Uterus (tissue), 4 donors: ENCODE data around the gene CEACAM3. TPM values are rescaled to one million over a fixed set of nuclear protein-coding genes. Genes with fewer than 3 reads are reported as not detected.

Source experiments
- DNase-seq, 2 donors: peaks; one replicate each; pipeline ENCODE4 v3.0.0-alpha.2; 2019 to 2020
- H3K27ac ChIP-seq, 2 donors: fragments of 200-600 bp; sonication (generic); 1 replicate in 1 of 2; 2 replicates in 1 of 2; pipeline ENCODE4 v1.5.1; 2016 to 2018
- H3K27me3 ChIP-seq, 2 donors: fragments of 200-600 bp; sonication (generic); one replicate each; pipeline ENCODE4 v1.5.1; 2018 to 2019; ENCODE audit warnings: control low read depth in 1 of 2
- H3K36me3 ChIP-seq, 2 donors: fragments of 200-600 bp; sonication (generic); one replicate each; pipeline ENCODE4 v1.5.1; 2019; ENCODE audit warnings: control low read depth in 1 of 2
- H3K4me1 ChIP-seq, 2 donors: fragments of 200-600 bp; sonication (generic); one replicate each; pipeline ENCODE4 v1.5.1; 2018 to 2019; ENCODE audit warnings: control low read depth in 1 of 2
- H3K4me3 ChIP-seq, 2 donors: fragments of 200-600 bp; sonication (generic); 1 replicate in 1 of 2; 2 replicates in 1 of 2; pipeline ENCODE4 v1.5.1; 2018 to 2019; ENCODE audit warnings: mild to moderate bottlenecking in 1 of 2
- H3K9me3 ChIP-seq, 2 donors: fragments of 200-600 bp; sonication (generic); one replicate each; pipeline ENCODE4 v1.5.1; 2019; ENCODE audit warnings: control low read depth in 1 of 2
- CTCF ChIP-seq, 4 experiments: fragments of 200-600 bp in 2 of 4; fragments of 450-650 bp in 2 of 4; sonication (generic) in 2 of 4; IDR thresholded peaks; one replicate each; pipeline ENCODE4 v1.5.1; 2016 to 2019; ENCODE audit warnings: antibody characterized with exemption in 4 of 4, mild to moderate bottlenecking in 2 of 4, moderate library complexity in 1 of 4
- POLR2A ChIP-seq, 2 donors: fragments of 450-650 bp; IDR thresholded peaks; one replicate each; pipeline ENCODE4 v1.6.1; 2016; ENCODE audit warnings: antibody characterized with exemption in 2 of 2, mild to moderate bottlenecking in 1 of 2, moderate library complexity in 1 of 2
- intact Hi-C: fragments of 100-400 bp; cut with DNase I; formaldehyde crosslinking; loops from one replicate; pipeline ENCODE4 v1.15.1; 2023; ENCODE audit warnings: low total_unique reads
- total RNA-seq, 4 donors: library from RNA; depleted of rRNA in 3 of 4; stranded (reverse); fragments of >200 nt in 3 of 4; gene quantifications; one replicate each; pipeline versions ENCODE4 v1.1.0 to v1.2.4, GENCODE V29; 2014 to 2023
- donor health status: DM: yes; HTN: yes; CAD: no.

Gene CEACAM3
- total RNA-seq, 4 donors from 2014 or later, result not detected

- DNase-seq, result no peak
These were observed 3.6 kb upstream of the CEACAM3 start for GRCh38 chr19:41792513-41793413.

GRCh38 chr19:41793414-41793727 is 3.0 kb upstream of the CEACAM3 start:
- no peak overlapping the region for H3K27ac ChIP-seq
- no peaks in the 10 kb centered on the region for H3K9me3 ChIP-seq
- intact Hi-C loops, result no loop called here
- H3K36me3 ChIP-seq, result no peaks in the 10 kb centered on the region
- TF ChIP-seq CTCF (IDR thresholded peaks at IDR 0.05) (no peak), POLR2A (IDR thresholded peaks at IDR 0.05) (no peak)
- H3K4me3 ChIP-seq, result no peak overlapping the region
- DNase-seq, result no peak
- no peaks in the 10 kb centered on the region for H3K27me3 ChIP-seq
- H3K4me1 ChIP-seq, result no peaks in the 10 kb centered on the region

More at GRCh38 chr19:41792513-41793413, 3.6 kb upstream of the CEACAM3 start:
- intact Hi-C loops, result no loop called here
- no peak overlapping the region for H3K4me3 ChIP-seq
- H3K27ac ChIP-seq, result no peak overlapping the region
- H3K9me3 ChIP-seq, result no peaks in the 10 kb centered on the region
- H3K4me1 ChIP-seq, result no peaks in the 10 kb centered on the region
- no peaks in the 10 kb centered on the region for H3K36me3 ChIP-seq
- no peaks in the 10 kb centered on the region for H3K27me3 ChIP-seq
- TF ChIP-seq CTCF (IDR thresholded peaks at IDR 0.05) (peak in 1 of 4 experiments; percentile 14), POLR2A (IDR thresholded peaks at IDR 0.05) (no peak)

GRCh38 chr19:41795031-41795461 is 1.3 kb upstream of the CEACAM3 start:
- H3K4me1 ChIP-seq, result no peaks in the 10 kb centered on the region
- H3K27ac ChIP-seq, result no peak overlapping the region
- no peak for DNase-seq
- TF ChIP-seq CTCF (IDR thresholded peaks at IDR 0.05) (peak; percentile 14 to 54 (median 40)), POLR2A (IDR thresholded peaks at IDR 0.05) (no peak)
- no peak overlapping the region for H3K4me3 ChIP-seq
- H3K27me3 ChIP-seq, result no peaks in the 10 kb centered on the region
- H3K36me3 ChIP-seq, result no peaks in the 10 kb centered on the region
- no peaks in the 10 kb centered on the region for H3K9me3 ChIP-seq
- intact Hi-C loops, result no loop called here

- no peaks in the 10 kb centered on the region for H3K9me3 ChIP-seq
These were observed 514 bp downstream of the CEACAM3 start for GRCh38 chr19:41796901-41797300.

More at GRCh38 chr19:41796901-41797300, 514 bp downstream of the CEACAM3 start:
- intact Hi-C loops, result no loop called here
- TF ChIP-seq POLR2A (IDR thresholded peaks at IDR 0.05) (no peak), CTCF (IDR thresholded peaks at IDR 0.05) (no peak)
- H3K4me1 ChIP-seq, result no peaks in the 10 kb centered on the region
- H3K36me3 ChIP-seq, result no peaks in the 10 kb centered on the region
- H3K27ac ChIP-seq, result no peak overlapping the region
- no peaks in the 10 kb centered on the region for H3K27me3 ChIP-seq
- DNase-seq, result no peak
- no peak overlapping the region for H3K4me3 ChIP-seq
